C4-2B (cell line): ENCODE data around the gene SERINC4.

Source experiments
- CTCF ChIP-seq: fragments of 450-650 bp; conservative IDR thresholded peaks from 2 replicates; pipeline ENCODE4 v1.5.1; 2017; ENCODE audit warnings: mild to moderate bottlenecking
- ZFX ChIP-seq: fragments of 450-650 bp; IDR thresholded peaks from 2 replicates; pipeline ENCODE4 v1.6.1; 2017

DNA sequence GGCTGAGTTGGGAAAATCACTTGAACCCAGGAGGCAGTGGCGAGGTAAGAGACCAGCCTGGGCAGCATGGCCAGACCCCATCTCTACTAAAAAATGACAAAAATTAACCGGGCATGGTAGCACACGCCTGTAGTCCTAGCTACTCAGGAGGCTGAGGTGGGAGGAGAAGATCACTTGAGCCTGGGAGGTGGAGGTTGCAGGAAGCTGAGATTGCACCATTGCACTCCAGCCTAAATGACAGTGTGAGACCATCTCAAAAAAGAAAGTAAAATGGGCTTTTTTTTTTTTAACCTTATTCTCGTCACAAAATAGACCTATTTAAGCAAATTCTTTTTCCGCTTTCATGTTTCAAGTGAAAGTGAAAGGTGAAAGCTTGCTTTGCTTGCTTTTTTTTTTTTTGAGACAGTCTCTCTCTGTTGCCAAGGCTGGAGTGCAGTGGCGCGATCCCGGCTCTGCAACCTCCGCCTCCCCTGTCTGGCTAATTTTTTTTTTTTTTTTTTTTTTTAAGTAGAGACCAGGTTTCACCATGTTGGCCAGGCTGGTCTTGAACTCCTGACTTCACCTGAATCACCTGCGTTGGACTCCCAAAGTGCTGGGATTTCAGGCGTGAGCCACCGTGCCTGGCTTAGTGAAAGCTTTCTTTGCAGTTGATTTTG is 50.2 kb downstream of the SERINC4 start:
- TF ChIP-seq CTCF (no peak), ZFX (no peak)
